HCT116 (cell line): ENCODE data around the gene ZNF324B.

Source experiments
- EZH2 ChIP-seq: fragments of 200-600 bp; sonication (generic); IDR thresholded peaks from 2 replicates; pipeline ENCODE4 v1.6.1; 2017; ENCODE audit warnings: antibody characterized with exemption, mixed run types
- POLR2A ChIP-seq: IDR thresholded peaks from 2 replicates; pipeline ENCODE4 v1.7.0; 2011; ENCODE audit warnings: borderline replicate concordance; ENCODE audit not compliant: insufficient read depth, insufficient read length; ENCODE audit errors: extremely low read depth
- SIN3A ChIP-seq: IDR thresholded peaks from 2 replicates; pipeline ENCODE4 v1.6.1; 2012; ENCODE audit warnings: low read depth
- YY1 ChIP-seq: IDR thresholded peaks from 2 replicates; pipeline ENCODE4 v1.6.1; 2011; ENCODE audit warnings: low read length, low read depth, moderate library complexity, mild to moderate bottlenecking; ENCODE audit not compliant: insufficient replicate concordance; ENCODE audit errors: extremely low read depth
- TF ChIP-seq, protein P1 (sequence below), 3 experiments: fragments of 200-600 bp in 1 of 3; sonication (generic) in 1 of 3; IDR thresholded peaks in 2 of 3; conservative IDR thresholded peaks in 1 of 3; 2 replicates each; pipeline ENCODE4 v1.5.1; 2012 to 2017; ENCODE audit warnings: low read depth in 2 of 3, low read length in 2 of 3, antibody characterized with exemption in 1 of 3, borderline replicate concordance in 1 of 3, control low read depth in 1 of 3, mild to moderate bottlenecking in 1 of 3, mixed read lengths in 1 of 3, mixed run types in 1 of 3, moderate library complexity in 1 of 3; ENCODE audit not compliant: insufficient read depth in 1 of 3
- TF ChIP-seq, protein P2 (sequence below): IDR thresholded peaks from 2 replicates; pipeline ENCODE4 v1.6.1; 2012

DNA sequence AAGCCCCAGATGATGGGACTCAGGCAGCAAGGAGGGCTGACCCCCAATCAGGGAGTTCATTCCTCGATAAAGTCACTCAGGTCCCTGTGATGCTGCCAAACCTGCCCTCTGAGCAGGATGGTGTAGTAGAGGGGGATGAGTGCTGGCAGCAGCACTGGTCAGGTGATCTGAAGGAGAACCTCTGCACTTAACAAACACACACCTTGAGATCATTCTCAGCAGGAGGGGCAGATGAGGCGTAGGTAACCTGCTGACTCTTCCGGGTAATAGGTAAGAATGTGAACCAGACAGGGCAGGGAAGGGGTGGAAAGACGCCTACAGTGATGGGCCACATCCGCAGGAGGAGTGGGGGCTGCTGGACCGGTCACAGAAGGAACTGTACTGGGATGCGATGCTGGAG lies 27.9 kb downstream of the ZNF324B start:
- TF ChIP-seq, protein P1, sequence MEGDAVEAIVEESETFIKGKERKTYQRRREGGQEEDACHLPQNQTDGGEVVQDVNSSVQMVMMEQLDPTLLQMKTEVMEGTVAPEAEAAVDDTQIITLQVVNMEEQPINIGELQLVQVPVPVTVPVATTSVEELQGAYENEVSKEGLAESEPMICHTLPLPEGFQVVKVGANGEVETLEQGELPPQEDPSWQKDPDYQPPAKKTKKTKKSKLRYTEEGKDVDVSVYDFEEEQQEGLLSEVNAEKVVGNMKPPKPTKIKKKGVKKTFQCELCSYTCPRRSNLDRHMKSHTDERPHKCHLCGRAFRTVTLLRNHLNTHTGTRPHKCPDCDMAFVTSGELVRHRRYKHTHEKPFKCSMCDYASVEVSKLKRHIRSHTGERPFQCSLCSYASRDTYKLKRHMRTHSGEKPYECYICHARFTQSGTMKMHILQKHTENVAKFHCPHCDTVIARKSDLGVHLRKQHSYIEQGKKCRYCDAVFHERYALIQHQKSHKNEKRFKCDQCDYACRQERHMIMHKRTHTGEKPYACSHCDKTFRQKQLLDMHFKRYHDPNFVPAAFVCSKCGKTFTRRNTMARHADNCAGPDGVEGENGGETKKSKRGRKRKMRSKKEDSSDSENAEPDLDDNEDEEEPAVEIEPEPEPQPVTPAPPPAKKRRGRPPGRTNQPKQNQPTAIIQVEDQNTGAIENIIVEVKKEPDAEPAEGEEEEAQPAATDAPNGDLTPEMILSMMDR (IDR thresholded peaks at IDR 0.05 in 2 of 3, conservative IDR thresholded peaks at IDR 0.05 in 1 of 3; ENCODE audit: borderline replicate concordance in 1 of 3, insufficient read depth in 1 of 3, low read depth in 2 of 3, low read length in 2 of 3), result no peak
- TF ChIP-seq YY1, result no peak
- TF ChIP-seq, protein P2, sequence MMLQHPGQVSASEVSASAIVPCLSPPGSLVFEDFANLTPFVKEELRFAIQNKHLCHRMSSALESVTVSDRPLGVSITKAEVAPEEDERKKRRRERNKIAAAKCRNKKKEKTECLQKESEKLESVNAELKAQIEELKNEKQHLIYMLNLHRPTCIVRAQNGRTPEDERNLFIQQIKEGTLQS, result no peak
- TF ChIP-seq POLR2A, result no peak
- no peak for TF ChIP-seq SIN3A
- no peak for TF ChIP-seq EZH2
